ENCODE data around the gene CTDP1. TPM values are rescaled to one million over a fixed set of nuclear protein-coding genes. Genes with fewer than 3 reads are reported as not detected.

The CTDP1 gene
- total RNA-seq, 2 experiments from 2014 or later = 69.0 to 79.6 TPM

DNA sequence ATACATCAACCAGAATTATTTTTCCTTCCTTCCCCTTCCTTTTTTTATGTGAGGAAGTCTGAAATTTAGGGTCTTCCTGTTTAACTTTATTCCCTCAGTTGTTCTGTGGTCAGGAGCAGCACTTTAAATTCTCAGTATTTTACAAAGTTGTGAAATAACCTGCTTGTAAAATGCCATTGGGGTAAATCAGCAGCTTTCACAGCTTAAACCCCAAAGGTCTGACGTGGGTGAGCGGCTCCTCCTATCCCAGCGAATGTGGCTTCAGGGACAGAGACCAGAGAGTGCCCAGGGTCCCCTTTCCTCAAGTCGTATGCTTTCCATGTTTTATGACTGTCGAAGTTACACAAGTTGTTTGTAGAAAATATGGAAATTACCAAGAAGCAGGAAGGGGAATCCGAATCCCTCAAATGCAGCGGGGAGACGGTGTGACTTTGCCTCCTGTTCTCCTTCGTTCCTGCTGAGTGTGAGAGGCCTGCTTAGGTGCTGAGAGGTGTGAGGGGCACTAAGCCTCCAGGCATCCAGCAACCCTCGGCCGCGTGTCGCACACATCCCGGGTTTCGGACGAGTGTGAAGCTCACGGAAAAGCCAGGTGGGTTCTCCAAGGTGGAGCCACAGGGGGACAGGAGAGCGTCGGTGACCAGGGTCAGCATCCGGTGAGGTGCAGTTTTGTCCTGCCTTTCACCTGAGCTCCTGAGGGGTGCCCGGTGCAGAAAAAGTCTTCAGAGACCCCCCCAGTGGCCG is 107.4 kb downstream of the CTDP1 start:
- DNase-seq = no peak

DNA sequence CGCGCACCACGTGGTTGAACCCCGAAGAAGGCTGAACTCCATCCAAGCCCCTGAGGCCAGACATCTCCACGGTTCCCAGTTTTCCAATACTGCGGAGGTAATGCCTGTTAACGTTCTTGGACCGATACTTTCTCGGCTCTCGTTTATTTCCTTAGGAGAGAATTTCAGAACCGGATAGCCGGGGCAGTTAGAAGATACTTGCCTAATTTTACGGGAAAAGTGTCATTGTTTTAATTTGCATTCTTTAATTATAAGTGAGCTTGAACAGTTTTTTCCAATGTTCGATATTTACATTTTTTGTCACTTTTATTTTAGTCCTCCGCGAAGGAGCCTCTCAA is 107.9 kb downstream of the CTDP1 start:
- H3K4me3 ChIP-seq (ENCODE audit: low read length) = no peak overlapping the region
- H3K27ac Mint-ChIP-seq = no peak overlapping the region
- peaks cover 8% of the 10 kb centered on the region for H3K4me1 Mint-ChIP-seq (ENCODE audit: low read depth)
- no peaks in the 10 kb centered on the region for H3K9me3 Mint-ChIP-seq
- TF ChIP-seq, protein P1, sequence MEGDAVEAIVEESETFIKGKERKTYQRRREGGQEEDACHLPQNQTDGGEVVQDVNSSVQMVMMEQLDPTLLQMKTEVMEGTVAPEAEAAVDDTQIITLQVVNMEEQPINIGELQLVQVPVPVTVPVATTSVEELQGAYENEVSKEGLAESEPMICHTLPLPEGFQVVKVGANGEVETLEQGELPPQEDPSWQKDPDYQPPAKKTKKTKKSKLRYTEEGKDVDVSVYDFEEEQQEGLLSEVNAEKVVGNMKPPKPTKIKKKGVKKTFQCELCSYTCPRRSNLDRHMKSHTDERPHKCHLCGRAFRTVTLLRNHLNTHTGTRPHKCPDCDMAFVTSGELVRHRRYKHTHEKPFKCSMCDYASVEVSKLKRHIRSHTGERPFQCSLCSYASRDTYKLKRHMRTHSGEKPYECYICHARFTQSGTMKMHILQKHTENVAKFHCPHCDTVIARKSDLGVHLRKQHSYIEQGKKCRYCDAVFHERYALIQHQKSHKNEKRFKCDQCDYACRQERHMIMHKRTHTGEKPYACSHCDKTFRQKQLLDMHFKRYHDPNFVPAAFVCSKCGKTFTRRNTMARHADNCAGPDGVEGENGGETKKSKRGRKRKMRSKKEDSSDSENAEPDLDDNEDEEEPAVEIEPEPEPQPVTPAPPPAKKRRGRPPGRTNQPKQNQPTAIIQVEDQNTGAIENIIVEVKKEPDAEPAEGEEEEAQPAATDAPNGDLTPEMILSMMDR (IDR thresholded peaks at IDR 0.05) = no peak
- peaks cover 71% of the 10 kb centered on the region for H3K27me3 Mint-ChIP-seq
- no peaks in the 10 kb centered on the region for H3K36me3 Mint-ChIP-seq (ENCODE audit: low read depth)
- ChIA-PET CTCF (no interaction called here), POLR2A (no interaction called here)
- peaks cover 35 to 72% of the 10 kb centered on the region in 2 experiments for H3K27me3 ChIP-seq (ENCODE audit: control insufficient read depth in 1 of 2, insufficient read depth in 2 of 2, low read length in 2 of 2)
- no peaks in the 10 kb centered on the region for H3K36me3 ChIP-seq (ENCODE audit: insufficient read depth, low read length)
- no peak overlapping the region for H3K4me3 Mint-ChIP-seq
- DNase-seq (no peak), ATAC-seq (ENCODE audit: poor library complexity) (no peak)
- intact Hi-C loops (cut with DNase I, micrococcal nuclease) = no loop called here
- H3K9me3 ChIP-seq (ENCODE audit: control insufficient read depth in 1 of 2, insufficient read depth in 1 of 2, low read length in 2 of 2) = peaks cover 0 to 33% of the 10 kb centered on the region in 2 experiments
- no peaks in the 10 kb centered on the region for H3K4me1 ChIP-seq (ENCODE audit: insufficient read depth, low read length)
- H3K27ac ChIP-seq (ENCODE audit: low read depth in 1 of 2, low read length in 2 of 2) = no peak overlapping the region

More for the DNA sequence above, 107.4 kb downstream of the CTDP1 start:
- CTCF ChIA-PET = no interaction called here
- no peak overlapping the region for H3K4me3 ChIP-seq (ENCODE audit: low read length)
- Mint-ChIP-seq H3K9me3 (no peaks in the 10 kb centered on the region), H3K27me3 (peaks cover 68% of the 10 kb centered on the region), H3K27ac (no peak overlapping the region), H3K4me3 (no peak overlapping the region), H3K4me1 (ENCODE audit: low read depth) (peaks cover 8% of the 10 kb centered on the region), H3K36me3 (ENCODE audit: low read depth) (no peaks in the 10 kb centered on the region)
- H3K4me1 ChIP-seq (ENCODE audit: insufficient read depth, low read length) = no peaks in the 10 kb centered on the region
- TF ChIP-seq, protein P1 (IDR thresholded peaks at IDR 0.05) = no peak
- peaks cover 35 to 66% of the 10 kb centered on the region in 2 experiments for H3K27me3 ChIP-seq (ENCODE audit: control insufficient read depth in 1 of 2, insufficient read depth in 2 of 2, low read length in 2 of 2)
- H3K9me3 ChIP-seq (ENCODE audit: control insufficient read depth in 1 of 2, insufficient read depth in 1 of 2, low read length in 2 of 2) = peaks cover 0 to 33% of the 10 kb centered on the region in 2 experiments
- ATAC-seq (ENCODE audit: poor library complexity) = no peak
- POLR2A ChIA-PET = no interaction called here
- intact Hi-C loops (cut with DNase I, micrococcal nuclease) = no loop called here
- H3K27ac ChIP-seq (ENCODE audit: low read depth in 1 of 2, low read length in 2 of 2) = no peak overlapping the region
- no peaks in the 10 kb centered on the region for H3K36me3 ChIP-seq (ENCODE audit: insufficient read depth, low read length)

DNA sequence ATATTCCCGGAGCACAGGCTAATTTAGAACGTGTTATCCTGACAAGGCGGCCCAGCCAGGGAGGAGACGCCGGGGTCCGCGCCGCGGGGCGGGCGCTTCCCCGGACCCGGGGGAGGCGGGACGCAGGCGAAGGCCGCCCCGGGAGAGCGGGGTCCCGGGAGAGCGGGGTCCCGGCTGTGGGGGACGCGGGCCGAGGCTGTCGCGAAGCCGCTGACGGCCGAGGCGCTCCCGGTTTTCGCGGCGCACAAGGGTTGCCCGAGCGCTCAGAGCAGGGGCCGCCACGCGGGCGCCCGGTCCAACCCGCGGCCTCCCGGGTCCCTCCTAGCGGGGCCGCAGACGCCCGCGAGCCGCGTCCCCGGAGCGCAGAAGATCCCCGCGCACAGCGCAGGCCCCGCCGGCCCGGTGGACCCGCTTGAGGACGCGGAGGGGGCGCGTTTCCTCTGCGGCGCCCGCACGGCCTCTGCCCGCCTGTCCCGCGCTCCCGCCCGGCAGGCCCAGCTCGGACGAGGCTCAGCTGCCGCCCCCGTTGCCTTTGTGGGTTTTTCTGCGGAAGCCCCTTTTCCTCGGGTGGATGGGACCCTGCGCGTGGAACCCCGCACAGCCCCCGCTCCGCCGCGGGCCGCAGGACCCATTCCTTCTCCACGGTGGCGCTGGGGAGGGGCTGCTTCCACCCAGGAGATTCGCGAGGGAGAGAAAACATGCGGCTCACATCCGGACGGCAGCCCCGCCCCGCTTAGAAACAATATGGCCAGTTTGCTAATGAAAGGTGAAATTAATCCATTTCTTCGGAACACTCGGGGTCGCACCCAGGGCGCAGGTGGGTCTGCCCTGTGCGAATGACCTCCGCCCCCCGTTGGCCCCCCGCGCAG is 108.5 kb downstream of the CTDP1 start:
- H3K36me3 ChIP-seq (ENCODE audit: insufficient read depth, low read length) = no peaks in the 10 kb centered on the region
- intact Hi-C loops (cut with DNase I, micrococcal nuclease) = no loop called here
- no peaks in the 10 kb centered on the region for H3K4me1 ChIP-seq (ENCODE audit: insufficient read depth, low read length)
- DNase-seq (no peak), ATAC-seq (ENCODE audit: poor library complexity) (no peak)
- peaks cover 0 to 27% of the 10 kb centered on the region in 2 experiments for H3K9me3 ChIP-seq (ENCODE audit: control insufficient read depth in 1 of 2, insufficient read depth in 1 of 2, low read length in 2 of 2)
- peaks cover 8% of the 10 kb centered on the region for H3K4me1 Mint-ChIP-seq (ENCODE audit: low read depth)
- H3K4me3 ChIP-seq (ENCODE audit: low read length) = no peak overlapping the region
- ChIA-PET CTCF (no interaction called here), POLR2A (no interaction called here)
- no peak overlapping the region for H3K27ac Mint-ChIP-seq
- H3K9me3 Mint-ChIP-seq = no peaks in the 10 kb centered on the region
- peaks cover 35 to 78% of the 10 kb centered on the region in 2 experiments for H3K27me3 ChIP-seq (ENCODE audit: control insufficient read depth in 1 of 2, insufficient read depth in 2 of 2, low read length in 2 of 2)
- TF ChIP-seq, protein P1 (IDR thresholded peaks at IDR 0.05) = no peak
- H3K4me3 Mint-ChIP-seq = no peak overlapping the region
- H3K27ac ChIP-seq (ENCODE audit: low read depth in 1 of 2, low read length in 2 of 2) = no peak overlapping the region
- H3K27me3 Mint-ChIP-seq = peaks cover 77% of the 10 kb centered on the region
- H3K36me3 Mint-ChIP-seq (ENCODE audit: low read depth) = no peaks in the 10 kb centered on the region
